Measurements from ENCODE around the gene CKM. TPM values are rescaled to one million over a fixed set of nuclear protein-coding genes. Genes with fewer than 3 reads are reported as not detected.

Gene CKM
- total RNA-seq, 1 donor from 2014 or later, result 0.42 TPM

GRCh38 chr19:45256836-45257235 lies 65.8 kb downstream of the CKM start:
- Mint-ChIP-seq H3K4me1 (ENCODE audit: low read depth, unreplicated experiment) (peaks cover 8% of the 10 kb centered on the region), H3K27me3 (ENCODE audit: unreplicated experiment) (peaks cover 10% of the 10 kb centered on the region), H3K4me3 (ENCODE audit: unreplicated experiment) (no peak overlapping the region), H3K9me3 (ENCODE audit: unreplicated experiment) (peaks cover 3% of the 10 kb centered on the region), H3K36me3 (ENCODE audit: unreplicated experiment) (peaks cover 7% of the 10 kb centered on the region), H3K27ac (ENCODE audit: unreplicated experiment) (no peak overlapping the region)
- TF ChIP-seq CTCF (IDR thresholded peaks at IDR 0.05; ENCODE audit: partially characterized antibody, unreplicated experiment), result no peak
- no peak for DNase-seq

Other genes with a start within 250 kb of the CKM start
- gene ZNF296, start 246.4 kb downstream of the CKM start, total RNA-seq (ENCODE audit: unreplicated experiment), result 6.3 TPM
- 49.1 TPM for gene GEMIN7, start 243.6 kb downstream of the CKM start, total RNA-seq (ENCODE audit: unreplicated experiment)
- 49.5 TPM for gene PPP1R37, start 229.7 kb downstream of the CKM start, total RNA-seq (ENCODE audit: unreplicated experiment)
- gene NKPD1, start 161.9 kb downstream of the CKM start, total RNA-seq (ENCODE audit: unreplicated experiment), result 1.2 TPM
- gene TRAPPC6A, start 144.6 kb downstream of the CKM start, total RNA-seq (ENCODE audit: unreplicated experiment), result 31.6 TPM
- gene BLOC1S3, start 144.1 kb downstream of the CKM start, total RNA-seq (ENCODE audit: unreplicated experiment), result 8.1 TPM
- not detected for gene EXOC3L2, start 77.5 kb downstream of the CKM start, total RNA-seq (ENCODE audit: unreplicated experiment)
- 110 TPM for gene MARK4, start 71.6 kb downstream of the CKM start, total RNA-seq (ENCODE audit: unreplicated experiment)
- gene KLC3, start 17.9 kb upstream of the CKM start, total RNA-seq (ENCODE audit: unreplicated experiment), result not detected
- gene ERCC2, start 47.7 kb upstream of the CKM start, total RNA-seq (ENCODE audit: unreplicated experiment), result 52.9 TPM
- 0.93 TPM for gene PPP1R13L, start 82.2 kb upstream of the CKM start, total RNA-seq (ENCODE audit: unreplicated experiment)
- 4.3 TPM for gene POLR1G, start 83.8 kb upstream of the CKM start, total RNA-seq (ENCODE audit: unreplicated experiment)
- 65.7 TPM for gene ERCC1, start 101.0 kb upstream of the CKM start, total RNA-seq (ENCODE audit: unreplicated experiment)
- not detected for gene FOSB, start 145.1 kb upstream of the CKM start, total RNA-seq (ENCODE audit: unreplicated experiment)
- 179 TPM for gene RTN2, start 174.2 kb upstream of the CKM start, total RNA-seq (ENCODE audit: unreplicated experiment)
- gene PPM1N, start 175.6 kb upstream of the CKM start, total RNA-seq (ENCODE audit: unreplicated experiment), result 6.6 TPM
- 73.6 TPM for gene VASP, start 184.6 kb upstream of the CKM start, total RNA-seq (ENCODE audit: unreplicated experiment)